Loucy (cell line): ENCODE measurements around the gene STAT5B.

Source experiments
- H2AFZ ChIP-seq: fragments of 200-600 bp; sonication (generic); 2 replicates; pipeline ENCODE4 v1.6.0; 2016; ENCODE audit warnings: antibody characterized with exemption, mild to moderate bottlenecking, low read length, moderate library complexity
- H3F3A ChIP-seq: fragments of 200-600 bp; 2 replicates; pipeline ENCODE4 v1.6.0; 2016; ENCODE audit warnings: antibody characterized with exemption, low read depth, mild to moderate bottlenecking
- H3K27me3 ChIP-seq: fragments of 200-600 bp; sonication (generic); 2 replicates; pipeline ENCODE4 v1.6.1; 2014; ENCODE audit warnings: low read length, mild to moderate bottlenecking; ENCODE audit not compliant: insufficient read depth, poor library complexity, severe bottlenecking
- H3K36me3 ChIP-seq: fragments of 200-600 bp; sonication (generic); 2 replicates; pipeline ENCODE4 v1.6.1; 2016; ENCODE audit warnings: low read length; ENCODE audit not compliant: insufficient read depth
- H3K4me1 ChIP-seq: fragments of 200-600 bp; sonication (generic); 2 replicates; pipeline ENCODE4 v1.5.1; 2014; ENCODE audit warnings: low read length, mild to moderate bottlenecking; ENCODE audit not compliant: insufficient read depth, poor library complexity, severe bottlenecking
- H3K4me2 ChIP-seq: fragments of 200-600 bp; sonication (generic); 2 replicates; pipeline ENCODE4 v1.6.0; 2014; ENCODE audit warnings: antibody characterized with exemption, low read length, low read depth, mild to moderate bottlenecking; ENCODE audit not compliant: poor library complexity, severe bottlenecking
- H3K4me3 ChIP-seq: fragments of 200-600 bp; sonication (generic); 2 replicates; pipeline ENCODE4 v1.5.1; 2014; ENCODE audit warnings: low read length, mild to moderate bottlenecking, mixed read lengths; ENCODE audit not compliant: poor library complexity, severe bottlenecking
- H3K79me2 ChIP-seq: fragments of 200-600 bp; sonication (generic); 2 replicates; pipeline ENCODE4 v1.6.1; 2014; ENCODE audit warnings: low read length; ENCODE audit not compliant: insufficient read depth
- H3K9ac ChIP-seq: fragments of 200-600 bp; sonication (generic); 2 replicates; pipeline ENCODE4 v1.6.0; 2014; ENCODE audit warnings: mild to moderate bottlenecking, low read depth, low read length, moderate library complexity; ENCODE audit not compliant: poor library complexity, severe bottlenecking
- H3K9me2 ChIP-seq: fragments of 200-600 bp; sonication (generic); replicated peaks from 2 replicates; pipeline ENCODE4 v1.6.1; 2016; ENCODE audit warnings: low read depth, low read length, mixed read lengths
- H3K9me3 ChIP-seq: fragments of 200-600 bp; sonication (generic); 2 replicates; pipeline ENCODE4 v1.6.1; 2014; ENCODE audit warnings: mild to moderate bottlenecking, antibody characterized with exemption, low read length, low read depth; ENCODE audit not compliant: insufficient read depth
- H4K20me1 ChIP-seq: fragments of 200-600 bp; sonication (generic); 2 replicates; pipeline ENCODE4 v1.6.0; 2014; ENCODE audit warnings: antibody characterized with exemption, low read length, mild to moderate bottlenecking; ENCODE audit not compliant: insufficient read depth, poor library complexity, severe bottlenecking
- CTCF ChIP-seq: fragments of 200-600 bp; sonication (generic); conservative IDR thresholded peaks from 2 replicates; pipeline ENCODE4 v1.5.1; 2014; ENCODE audit warnings: mild to moderate bottlenecking, antibody characterized with exemption, low read length
- EZH2phosphoT487 ChIP-seq: fragments of 200-600 bp; IDR thresholded peaks from 2 replicates; pipeline ENCODE4 v1.6.1; 2018; ENCODE audit warnings: antibody characterized with exemption, mild to moderate bottlenecking, moderate library complexity, borderline replicate concordance

STAT5B gene

GRCh38 chr17:42159796-42160530 lies 116.2 kb downstream of the STAT5B start:
- no peaks in the 10 kb centered on the region for H3K79me2 ChIP-seq
- H3K4me2 ChIP-seq = no peak overlapping the region
- no peaks in the 10 kb centered on the region for H3K9me3 ChIP-seq
- H3K9ac ChIP-seq = no peak overlapping the region
- H3K36me3 ChIP-seq = no peaks in the 10 kb centered on the region
- no peaks in the 10 kb centered on the region for H3K9me2 ChIP-seq
- no peak overlapping the region for H3K4me3 ChIP-seq
- no peaks in the 10 kb centered on the region for H3F3A ChIP-seq
- no peaks in the 10 kb centered on the region for H3K27me3 ChIP-seq
- no peak for TF ChIP-seq CTCF
- TF ChIP-seq EZH2phosphoT487 = no peak
- H3K4me1 ChIP-seq = no peaks in the 10 kb centered on the region
- no peak overlapping the region for H2AFZ ChIP-seq
- H4K20me1 ChIP-seq = no peaks in the 10 kb centered on the region

- no peaks in the 10 kb centered on the region for H3F3A ChIP-seq
- H3K9me2 ChIP-seq = no peaks in the 10 kb centered on the region
- H3K36me3 ChIP-seq = no peaks in the 10 kb centered on the region
- no peak overlapping the region for H2AFZ ChIP-seq
- H3K79me2 ChIP-seq = peaks cover 41% of the 10 kb centered on the region
- H3K27me3 ChIP-seq = no peaks in the 10 kb centered on the region
- H4K20me1 ChIP-seq = peaks cover 29% of the 10 kb centered on the region
- no peak for TF ChIP-seq EZH2phosphoT487
- no peak for TF ChIP-seq CTCF
- H3K9ac ChIP-seq = no peak overlapping the region
- H3K9me3 ChIP-seq = no peaks in the 10 kb centered on the region
- peaks cover 32% of the 10 kb centered on the region for H3K4me1 ChIP-seq
- no peak overlapping the region for H3K4me3 ChIP-seq
- no peak overlapping the region for H3K4me2 ChIP-seq
These were observed 120.6 kb downstream of the STAT5B start for GRCh38 chr17:42155614-42156045.

DNA sequence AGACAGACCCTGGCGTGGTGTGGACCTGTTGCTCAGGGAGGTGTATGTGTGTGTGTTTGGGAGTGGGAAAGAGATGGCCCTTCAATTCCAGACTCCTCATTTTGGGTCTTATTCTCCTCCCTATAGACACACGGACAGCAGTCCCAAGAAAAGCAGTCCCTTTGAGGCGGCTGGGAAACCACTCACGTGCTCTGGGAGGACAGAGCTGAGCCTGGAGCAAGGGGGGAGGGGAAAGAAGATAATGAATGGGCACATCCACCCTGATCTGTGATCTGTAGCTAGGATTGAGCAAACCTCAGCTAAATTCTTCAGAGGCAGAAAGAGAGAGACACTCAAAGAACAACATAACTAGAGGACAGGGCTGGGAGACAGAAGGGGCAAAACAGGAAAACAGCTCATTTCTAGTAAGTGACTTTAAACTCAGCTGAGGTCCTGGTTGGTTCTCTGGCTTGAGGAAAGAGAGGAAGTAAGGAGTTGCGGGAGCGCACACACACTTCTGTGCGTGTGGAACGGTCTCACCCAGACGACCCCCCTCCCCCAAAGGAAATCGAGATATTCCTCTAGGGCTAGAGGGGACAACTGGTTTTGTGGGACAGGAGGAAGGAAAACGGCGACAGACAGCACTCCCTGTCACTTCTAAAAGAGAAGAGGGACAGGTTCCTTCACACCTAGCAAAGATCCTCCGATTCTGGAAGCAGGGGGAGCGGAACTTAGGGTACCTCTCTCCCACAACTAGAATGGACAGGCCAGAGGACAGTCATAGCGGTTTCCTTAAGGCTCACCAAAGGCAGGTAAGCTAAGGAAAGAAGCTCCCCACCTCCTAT lies 122.1 kb downstream of the STAT5B start:
- H3K27me3 ChIP-seq = no peaks in the 10 kb centered on the region
- peaks cover 32% of the 10 kb centered on the region for H3K4me1 ChIP-seq
- H4K20me1 ChIP-seq = peaks cover 31% of the 10 kb centered on the region
- H3F3A ChIP-seq = no peaks in the 10 kb centered on the region
- peak overlapping the region; percentile 98 for H3K4me3 ChIP-seq
- peak overlapping the region; percentile 97 for H3K9ac ChIP-seq
- peaks cover 55% of the 10 kb centered on the region for H3K79me2 ChIP-seq
- no peaks in the 10 kb centered on the region for H3K9me3 ChIP-seq
- H2AFZ ChIP-seq = peak overlapping the region; percentile 74
- H3K4me2 ChIP-seq = peak overlapping the region; percentile 99
- H3K36me3 ChIP-seq = no peaks in the 10 kb centered on the region
- TF ChIP-seq CTCF (no peak), EZH2phosphoT487 (no peak)
- H3K9me2 ChIP-seq = no peaks in the 10 kb centered on the region
